K562 (cell line): ENCODE results near the gene SH3BP5. TPM values are rescaled to one million over a fixed set of nuclear protein-coding genes. Genes with fewer than 3 reads are reported as not detected.
A peak's percentile ranks its signal among the peaks of the same experiment; 100 is the strongest.

Source experiments
- BHLHE40 ChIP-seq: IDR thresholded peaks from 2 replicates; pipeline ENCODE4 v1.6.1; 2011; ENCODE audit warnings: low read length, improper control_type of control experiment
- CBX1 ChIP-seq: sonication (generic); IDR thresholded peaks from 2 replicates; pipeline ENCODE4 v1.6.1; 2016; ENCODE audit warnings: antibody characterized with exemption, low read depth, mild to moderate bottlenecking
- ILK ChIP-seq: fragments of 450-650 bp; IDR thresholded peaks from 2 replicates; pipeline ENCODE4 v1.6.1; 2016; ENCODE audit warnings: missing genetic modification characterization, low read depth, mild to moderate bottlenecking, missing compliant biosample characterization, moderate library complexity, borderline replicate concordance
- LCOR ChIP-seq: sonication (generic); formaldehyde crosslinking; IDR thresholded peaks from 2 replicates; pipeline ENCODE4 v1.8.0; 2022; ENCODE audit warnings: mild to moderate bottlenecking, missing genetic modification reagents
- MLX ChIP-seq, 2 experiments: fragments of 450-650 bp in 1 of 2; sonication (generic) in 1 of 2; formaldehyde crosslinking; conservative IDR thresholded peaks; 2 replicates each; pipeline versions ENCODE4 v1.4.0 to v1.8.1; 2020 to 2022; ENCODE audit warnings: mild to moderate bottlenecking in 1 of 2, missing genetic modification reagents in 1 of 2
- SMAD3 ChIP-seq: fragments of 450-650 bp; formaldehyde crosslinking; conservative IDR thresholded peaks from 2 replicates; pipeline ENCODE4 v1.4.0; 2020; ENCODE audit warnings: mild to moderate bottlenecking
- THAP12 ChIP-seq: fragments of 250-450 bp; sonication (Bioruptor Pico); IDR thresholded peaks from 2 replicates; pipeline ENCODE4 v1.9.0; 2021; ENCODE audit warnings: mild to moderate bottlenecking, inconsistent platforms
- XRCC3 ChIP-seq: fragments of 450-650 bp; IDR thresholded peaks from 2 replicates; pipeline ENCODE4 v1.6.1; 2017; ENCODE audit warnings: mild to moderate bottlenecking, moderate library complexity
- ZKSCAN8 ChIP-seq: fragments of 200-800 bp; sonication (Bioruptor generic); IDR thresholded peaks from 2 replicates; pipeline ENCODE4 v1.6.1; 2016; ENCODE audit warnings: missing genetic modification characterization, missing compliant biosample characterization
- ZNF408 ChIP-seq: fragments of 250-450 bp; sonication (Bioruptor Pico); IDR thresholded peaks from 2 replicates; pipeline ENCODE4 v1.4.0; 2020; ENCODE audit warnings: low read depth, mild to moderate bottlenecking, moderate library complexity
- ZNF518B ChIP-seq: fragments of 250-450 bp; sonication (Bioruptor Pico); IDR thresholded peaks from 2 replicates; pipeline ENCODE4 v1.5.0; 2021; ENCODE audit warnings: mild to moderate bottlenecking, moderate library complexity
- ZNF668 ChIP-seq: fragments of 250-450 bp; sonication (Bioruptor Pico); IDR thresholded peaks from 2 replicates; pipeline ENCODE4 v1.8.0; 2022; ENCODE audit warnings: mild to moderate bottlenecking, inconsistent platforms
- ZNF77 ChIP-seq: fragments of 250-450 bp; sonication (Bioruptor Pico); IDR thresholded peaks from 2 replicates; pipeline ENCODE4 v1.5.0; 2020
- polyA plus RNA-seq, 8 experiments: library from polyadenylated mRNA; depleted of rRNA in 4 of 8; stranded (reverse) in 5 of 8; unstranded in 3 of 8; fragments of >200 nt; fragmentation: Nextera tagmentation in 2 of 8; fragmentation: Illumina TruSeq in 1 of 8; extraction: Ambion mirVana in 2 of 8; extraction: Trizol in 1 of 8; gene quantifications; 2 replicates each; pipeline versions ENCODE4 v1.2.1 to v1.2.3, GENCODE V29; 2011 to 2014; ENCODE audit warnings: inconsistent platforms in 1 of 8, missing spikeins in 1 of 8
- total RNA-seq, 7 experiments: library from RNA; depleted of rRNA in 6 of 7; stranded (reverse); fragments of >200 nt in 6 of 7; fragmentation: Illumina TruSeq in 2 of 7; extraction: Trizol in 2 of 7; gene quantifications; 2 replicates each; pipeline versions ENCODE4 v1.2.1 to v1.2.3, GENCODE V29; 2011 to 2021; ENCODE audit warnings: low replicate concordance in 1 of 7
- TF ChIP-seq, protein P1 (sequence below): fragments of 250-450 bp; sonication (Bioruptor Pico); IDR thresholded peaks from 2 replicates; pipeline ENCODE4 v1.9.0; 2021; ENCODE audit warnings: mild to moderate bottlenecking
- TF ChIP-seq, protein P2 (sequence below): fragments of 250-450 bp; sonication (Bioruptor Pico); IDR thresholded peaks from 2 replicates; pipeline ENCODE4 v1.8.0; 2022; ENCODE audit warnings: moderate library complexity, mild to moderate bottlenecking, inconsistent platforms
- TF ChIP-seq, protein P3 (sequence below): sonication (generic); formaldehyde crosslinking; IDR thresholded peaks from 2 replicates; pipeline ENCODE4 v1.8.0; 2022; ENCODE audit warnings: mild to moderate bottlenecking, missing genetic modification reagents

The SH3BP5 gene
- total and polyA plus RNA-seq, 9 of the 15 experiments (the other 6 are each of a cell fraction or from before 2014, with no cell fraction given), result 2.9 to 29.0 (median 14.9) TPM

DNA sequence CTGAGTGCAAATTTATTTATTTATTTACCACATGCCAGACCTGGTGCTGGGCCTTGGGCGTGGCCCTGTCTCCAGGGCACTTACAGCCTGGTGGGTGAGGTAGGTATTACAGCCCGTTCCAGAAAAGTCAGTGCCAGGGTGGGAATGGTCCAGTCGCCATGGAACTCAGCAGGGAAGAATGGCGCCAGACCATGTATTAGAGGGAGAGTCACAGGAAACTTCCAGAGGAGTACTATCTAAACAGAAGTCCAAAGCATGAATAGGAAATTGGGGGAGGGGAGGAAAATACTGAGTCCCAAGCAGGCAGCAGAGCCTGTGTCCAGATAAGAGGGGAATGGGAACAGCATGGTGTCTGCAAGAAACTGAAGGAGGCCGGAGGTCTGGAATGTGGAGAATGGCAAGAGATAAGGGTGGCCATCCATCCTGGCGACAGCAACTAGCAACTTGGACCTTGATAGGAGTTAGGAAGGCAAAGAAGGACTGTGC, 27.0 kb downstream of the SH3BP5 start (continued):
- TF ChIP-seq ZNF518B (CRISPR knock-in tag) (no peak), SMAD3 (CRISPR knock-in tag) (peak; percentile 24; the same call in 1 of the 2 replicates), THAP12 (CRISPR knock-in tag) (no peak), XRCC3 (no peak), ZNF668 (CRISPR knock-in tag) (no peak; the same call in 1 of the 2 replicates), CBX1 (no peak), ZNF408 (CRISPR knock-in tag) (no peak), ZNF77 (CRISPR knock-in tag) (no peak), LCOR (CRISPR knock-in tag) (peak; percentile 55; the same call in 1 of the 2 replicates), ILK (tag) (no peak), BHLHE40 (peak; percentile 43; the same call in 1 of the 2 replicates), MLX (CRISPR knock-in tag; conservative IDR thresholded peaks at IDR 0.05) (no peak), ZKSCAN8 (no peak)
- TF ChIP-seq, protein P1, sequence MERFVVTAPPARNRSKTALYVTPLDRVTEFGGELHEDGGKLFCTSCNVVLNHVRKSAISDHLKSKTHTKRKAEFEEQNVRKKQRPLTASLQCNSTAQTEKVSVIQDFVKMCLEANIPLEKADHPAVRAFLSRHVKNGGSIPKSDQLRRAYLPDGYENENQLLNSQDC (CRISPR knock-in tag), result no peak
- TF ChIP-seq, protein P2, sequence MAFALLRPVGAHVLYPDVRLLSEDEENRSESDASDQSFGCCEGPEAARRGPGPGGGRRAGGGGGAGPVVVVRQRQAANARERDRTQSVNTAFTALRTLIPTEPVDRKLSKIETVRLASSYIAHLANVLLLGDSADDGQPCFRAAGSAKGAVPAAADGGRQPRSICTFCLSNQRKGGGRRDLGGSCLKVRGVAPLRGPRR (CRISPR knock-in tag), result 0 out of 2 replicates have a peak, but pooled peaks have one; percentile 46
- TF ChIP-seq, protein P3, sequence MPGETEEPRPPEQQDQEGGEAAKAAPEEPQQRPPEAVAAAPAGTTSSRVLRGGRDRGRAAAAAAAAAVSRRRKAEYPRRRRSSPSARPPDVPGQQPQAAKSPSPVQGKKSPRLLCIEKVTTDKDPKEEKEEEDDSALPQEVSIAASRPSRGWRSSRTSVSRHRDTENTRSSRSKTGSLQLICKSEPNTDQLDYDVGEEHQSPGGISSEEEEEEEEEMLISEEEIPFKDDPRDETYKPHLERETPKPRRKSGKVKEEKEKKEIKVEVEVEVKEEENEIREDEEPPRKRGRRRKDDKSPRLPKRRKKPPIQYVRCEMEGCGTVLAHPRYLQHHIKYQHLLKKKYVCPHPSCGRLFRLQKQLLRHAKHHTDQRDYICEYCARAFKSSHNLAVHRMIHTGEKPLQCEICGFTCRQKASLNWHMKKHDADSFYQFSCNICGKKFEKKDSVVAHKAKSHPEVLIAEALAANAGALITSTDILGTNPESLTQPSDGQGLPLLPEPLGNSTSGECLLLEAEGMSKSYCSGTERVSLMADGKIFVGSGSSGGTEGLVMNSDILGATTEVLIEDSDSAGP (CRISPR knock-in tag), result no peak
